Liver (tissue), 9 donors: ENCODE results near the gene EZH1. TPM values are rescaled to one million over a fixed set of nuclear protein-coding genes. Genes with fewer than 3 reads are reported as not detected.
A peak's percentile ranks its signal among the peaks of the same experiment; 100 is the strongest.

ENCODE experiments used
- DNase-seq: peaks from one replicate; pipeline ENCODE4 v3.0.0-alpha.2; 2017; ENCODE audit warnings: low spot score
- H3K27ac ChIP-seq, 2 donors: one replicate each; pipeline ENCODE4 v1.7.0; 2013; ENCODE audit warnings: inconsistent platforms in 2 of 2, low read length in 2 of 2, control low read depth in 1 of 2, low read depth in 1 of 2, mild to moderate bottlenecking in 1 of 2
- H3K27me3 ChIP-seq, 4 donors: one replicate each; pipeline versions ENCODE4 v1.6.1 to v1.7.0; 2013; ENCODE audit warnings: low read length in 3 of 4, inconsistent platforms in 1 of 4, mild to moderate bottlenecking in 1 of 4, moderate library complexity in 1 of 4; ENCODE audit not compliant: control insufficient read depth in 4 of 4, insufficient read depth in 4 of 4
- H3K36me3 ChIP-seq, 4 donors: one replicate each; pipeline versions ENCODE4 v1.6.1 to v1.7.0; 2013; ENCODE audit warnings: low read length in 3 of 4, mild to moderate bottlenecking in 3 of 4, low read depth in 1 of 4, moderate library complexity in 1 of 4; ENCODE audit not compliant: control insufficient read depth in 4 of 4, insufficient read depth in 3 of 4
- H3K4me1 ChIP-seq, 4 donors: one replicate each; pipeline versions ENCODE4 v1.6.1 to v1.7.0; 2013; ENCODE audit warnings: low read length in 3 of 4, mild to moderate bottlenecking in 3 of 4, moderate library complexity in 1 of 4; ENCODE audit not compliant: control insufficient read depth in 4 of 4, insufficient read depth in 4 of 4
- H3K4me3 ChIP-seq, 3 donors: one replicate each; pipeline versions ENCODE4 v1.6.1 to v1.7.0; 2013; ENCODE audit warnings: low read length in 3 of 3, control low read depth in 1 of 3, low read depth in 1 of 3, mild to moderate bottlenecking in 1 of 3
- H3K9ac ChIP-seq, 2 donors: one replicate each; pipeline ENCODE4 v1.7.0; 2013; ENCODE audit warnings: low read length in 2 of 2, mild to moderate bottlenecking in 2 of 2, moderate library complexity in 2 of 2, control low read depth in 1 of 2, low read depth in 1 of 2
- H3K9me3 ChIP-seq, 4 donors: one replicate each; pipeline versions ENCODE4 v1.6.1 to v1.7.0; 2013; ENCODE audit warnings: low read length in 3 of 4; ENCODE audit not compliant: control insufficient read depth in 4 of 4
- HNF4A ChIP-seq, 2 donors: conservative IDR thresholded peaks; 2 replicates each; pipeline ENCODE4 v1.6.1; 2016; ENCODE audit warnings: antibody characterized with exemption in 2 of 2, mild to moderate bottlenecking in 2 of 2
- HNF4G ChIP-seq: IDR thresholded peaks from 2 replicates; pipeline ENCODE4 v1.6.1; 2016; ENCODE audit warnings: antibody characterized with exemption
- MAX ChIP-seq: IDR thresholded peaks from 2 replicates; pipeline ENCODE4 v1.6.1; 2016; ENCODE audit warnings: antibody characterized with exemption
- NR2F2 ChIP-seq: IDR thresholded peaks from 2 replicates; pipeline ENCODE4 v1.6.1; 2016; ENCODE audit warnings: antibody characterized with exemption
- REST ChIP-seq: IDR thresholded peaks from 2 replicates; pipeline ENCODE4 v1.6.1; 2016; ENCODE audit warnings: antibody characterized with exemption, mild to moderate bottlenecking
- RXRA ChIP-seq, 2 donors: IDR thresholded peaks; 2 replicates each; pipeline ENCODE4 v1.6.1; 2017 to 2018; ENCODE audit warnings: antibody characterized with exemption in 2 of 2, mild to moderate bottlenecking in 1 of 2
- SP1 ChIP-seq: IDR thresholded peaks from 2 replicates; pipeline ENCODE4 v1.6.1; 2018; ENCODE audit warnings: antibody characterized with exemption, mild to moderate bottlenecking
- TAF1 ChIP-seq: conservative IDR thresholded peaks from 2 replicates; pipeline ENCODE4 v1.6.1; 2016; ENCODE audit warnings: antibody characterized with exemption, mild to moderate bottlenecking
- WGBS: extraction: QIAGEN DNeasy Blood & Tissue Kit; methylation state at CpG from one replicate; pipeline ENCODE4 v1.1.7; 2013; 5-methylcytosine and 5-hydroxymethylcytosine counted together
- polyA plus RNA-seq, 2 donors: library from polyadenylated mRNA; stranded (reverse) in 1 of 2; unstranded in 1 of 2; fragments of 200-250 nt in 1 of 2; fragments of >200 nt in 1 of 2; fragmentation: Nextera tagmentation in 1 of 2; extraction: Ambion mirVana in 1 of 2; gene quantifications; one replicate each; pipeline versions ENCODE4 v1.2.1 to v1.2.3, GENCODE V29; 2013 to 2015
- total RNA-seq, 2 donors: library from RNA; depleted of rRNA; stranded (reverse); fragments of >200 nt; gene quantifications; one replicate each; pipeline ENCODE4 v1.2.3, GENCODE V29; 2014
- donor health status: healthy.
- donor health status: healthy.
- donor health status: healthy.
- donor health status: healthy.
- donor health status: healthy.

Gene EZH1
- total and polyA plus RNA-seq, 4 donors, result 4.3 to 18.3 (median 10.9) TPM

GRCh38 chr17:42676424-42677011 is 68.3 kb downstream of the EZH1 start, which contains the start of gene PLEKHH3:
PLEKHH3 (minus strand) TSS chr17:42676994; CDS start chr17:42676563, 431 bp downstream.
- peak within 1 kb of the TSS; percentile 76 to 89 for H3K27ac ChIP-seq
- H3K4me1 ChIP-seq, result peaks cover 16 to 61% (median 33%) of the 10 kb centered on the region in 4 donors
- peaks cover 4 to 11% (median 6%) of the 10 kb centered on the region in 4 donors for H3K36me3 ChIP-seq
- TF ChIP-seq MAX (no peak), HNF4A (conservative IDR thresholded peaks at IDR 0.05) (peak in 1 of 2 donors; percentile 23), TAF1 (no peak), NR2F2 (no peak)
- no peaks in the 10 kb centered on the region for H3K27me3 ChIP-seq
- H3K9me3 ChIP-seq, result no peaks in the 10 kb centered on the region
- peak within 1 kb of the TSS; percentile 71 to 87 (median 79) for H3K4me3 ChIP-seq
- H3K9ac ChIP-seq, result peak within 1 kb of the TSS; percentile 74 to 81
- DNase-seq, result no peak
- WGBS, result under 1% methylated on average over 51 of the region's 51 CpGs

GRCh38 chr17:42675965-42676423 is 68.8 kb downstream of the EZH1 start:
- H3K4me1 ChIP-seq, result peaks cover 16 to 61% (median 33%) of the 10 kb centered on the region in 4 donors

GRCh38 chr17:42675348-42675964 is 69.4 kb downstream of the EZH1 start:
- no peaks in the 10 kb centered on the region for H3K9me3 ChIP-seq
- no peak for DNase-seq
- H3K4me1 ChIP-seq, result peaks cover 16 to 61% (median 33%) of the 10 kb centered on the region in 4 donors
- H3K27ac ChIP-seq, result peak overlapping the region; percentile 67 to 76
- no peaks in the 10 kb centered on the region for H3K27me3 ChIP-seq
- peak overlapping the region; percentile 45 to 60 for H3K9ac ChIP-seq
- H3K4me3 ChIP-seq, result peak overlapping the region; percentile 71 to 87 (median 79)
- no peak for TF ChIP-seq MAX
- no peak for TF ChIP-seq RXRA (IDR thresholded peaks at IDR 0.05)
- 3% methylated on average over 27 of the region's 27 CpGs for WGBS
- H3K36me3 ChIP-seq, result peaks cover 4 to 19% (median 9%) of the 10 kb centered on the region in 4 donors

More at GRCh38 chr17:42675965-42676423, 68.8 kb downstream of the EZH1 start:
- TF ChIP-seq REST (peak; percentile 93), HNF4G (no peak), SP1 (no peak)
- Histone ChIP-seq H3K9ac (peak overlapping the region; percentile 45 to 60), H3K27me3 (no peaks in the 10 kb centered on the region), H3K36me3 (peaks cover 4 to 16% (median 7%) of the 10 kb centered on the region in 4 donors), H3K4me3 (peak overlapping the region; percentile 71 to 87 (median 79)), H3K9me3 (no peaks in the 10 kb centered on the region), H3K27ac (peak overlapping the region; percentile 67 to 76)
- under 1% methylated on average over 43 of the region's 43 CpGs for WGBS
- DNase-seq, result peak; percentile 50
